Peyer's patch (tissue), 4 donors: Measurements from ENCODE around the gene ZCCHC8.
"Not testable (repeated sequence)": the region's sequence is repeated elsewhere in the genome, so short reads cannot be mapped to it uniquely, and the experiment has no call there.

Source experiments
- CTCF ChIP-seq, 6 experiments: fragments of 450-650 bp in 4 of 6; fragments of 200-600 bp in 2 of 6; sonication (generic) in 1 of 6; IDR thresholded peaks; one replicate each; pipeline ENCODE4 v1.5.1; 2017 to 2019; ENCODE audit warnings: antibody characterized with exemption in 6 of 6, mild to moderate bottlenecking in 3 of 6, moderate library complexity in 1 of 6
- POLR2A ChIP-seq, 2 donors: fragments of 450-650 bp; IDR thresholded peaks; one replicate each; pipeline ENCODE4 v1.5.1; 2017; ENCODE audit warnings: antibody characterized with exemption in 2 of 2, mild to moderate bottlenecking in 2 of 2, moderate library complexity in 2 of 2

DNA sequence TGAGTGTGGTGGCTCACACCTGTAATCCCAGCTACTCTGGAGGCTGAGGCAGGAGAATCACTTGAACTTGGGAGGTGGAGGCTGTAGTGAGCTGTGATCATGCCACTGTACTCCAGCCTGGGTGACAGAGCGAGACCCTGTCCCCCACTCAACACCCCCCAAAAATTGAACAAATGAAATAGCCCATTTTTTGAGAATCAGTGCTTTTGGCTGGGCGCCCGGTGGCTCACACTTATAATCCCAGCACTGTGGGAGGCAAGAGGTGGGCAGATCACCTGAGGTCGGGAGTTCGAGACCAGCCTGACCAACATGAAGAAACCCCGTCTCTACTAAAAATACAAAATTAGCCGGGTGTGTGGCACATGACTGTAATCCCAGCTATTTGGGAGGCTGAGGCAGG lies 30.2 kb downstream of the ZCCHC8 start:
- TF ChIP-seq CTCF, POLR2A (IDR thresholded peaks at IDR 0.05): not testable (repeated sequence)
